Glutamatergic neuron (in vitro differentiated cells): ENCODE data around the gene ARHGAP10. TPM values are rescaled to one million over a fixed set of nuclear protein-coding genes. Genes with fewer than 3 reads are reported as not detected.
"Not testable (repeated sequence)": the region's sequence is repeated elsewhere in the genome, so short reads cannot be mapped to it uniquely, and the experiment has no call there.

ENCODE experiments used
- DNase-seq: peaks from one replicate; pipeline ENCODE4 v3.0.0; 2022
- H3K27ac Mint-ChIP-seq: one replicate; pipeline ENCODE4 v1.8.0; 2020; ENCODE audit warnings: mild to moderate bottlenecking, mixed read lengths, inconsistent platforms; ENCODE audit not compliant: unreplicated experiment
- H3K27me3 Mint-ChIP-seq: one replicate; pipeline ENCODE4 v1.8.0; 2020; ENCODE audit warnings: mild to moderate bottlenecking, moderate library complexity, mixed read lengths, inconsistent platforms; ENCODE audit not compliant: unreplicated experiment
- H3K36me3 Mint-ChIP-seq: one replicate; pipeline ENCODE4 v1.8.0; 2020; ENCODE audit warnings: mild to moderate bottlenecking, mixed read lengths, inconsistent platforms; ENCODE audit not compliant: unreplicated experiment
- H3K4me1 Mint-ChIP-seq: one replicate; pipeline ENCODE4 v1.8.0; 2020; ENCODE audit warnings: mild to moderate bottlenecking, low read depth, mixed read lengths, inconsistent platforms; ENCODE audit not compliant: unreplicated experiment
- H3K4me3 Mint-ChIP-seq: one replicate; pipeline ENCODE4 v1.8.0; 2020; ENCODE audit warnings: mild to moderate bottlenecking, mixed read lengths, inconsistent platforms; ENCODE audit not compliant: unreplicated experiment
- H3K9me3 Mint-ChIP-seq: one replicate; pipeline ENCODE4 v1.8.0; 2020; ENCODE audit warnings: mild to moderate bottlenecking, moderate library complexity, mixed read lengths, inconsistent platforms; ENCODE audit not compliant: unreplicated experiment
- total RNA-seq: library from RNA; stranded (reverse); fragmentation: NEBNext Ultra II Directional; extraction: Animal tissue kit (Norgen Biotek cat#: 25700); gene quantifications from one replicate; pipeline ENCODE4 v1.2.1, GENCODE V29; 2021; ENCODE audit not compliant: unreplicated experiment
- TF ChIP-seq, protein P1 (sequence below): fragments of 200-600 bp; sonication (generic); IDR thresholded peaks from one replicate; pipeline ENCODE4 v1.5.0; 2021; ENCODE audit not compliant: partially characterized antibody, unreplicated experiment

The ARHGAP10 gene
- total RNA-seq, 1 donor from 2014 or later, result 19.7 TPM

DNA sequence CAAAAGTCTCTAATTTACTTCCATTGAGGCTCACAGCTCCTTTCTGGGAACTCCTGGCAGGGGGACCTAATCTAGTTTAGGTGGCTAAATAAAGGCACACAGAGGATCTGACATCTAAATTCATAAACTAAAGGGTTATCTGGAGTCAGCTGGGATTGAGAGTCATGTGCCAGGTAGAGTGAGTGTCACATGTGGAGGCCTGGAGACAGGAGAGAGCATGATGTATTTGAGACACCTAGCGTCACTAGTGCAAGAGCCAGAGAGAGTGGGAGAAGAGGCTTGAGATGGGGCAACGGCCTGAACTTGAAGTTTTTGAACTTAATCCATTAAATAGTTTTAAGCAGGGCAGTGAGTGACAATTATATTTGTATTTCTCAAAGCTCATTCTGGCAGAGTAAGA is 152.6 kb downstream of the ARHGAP10 start:
- Mint-ChIP-seq H3K4me3 (no peak overlapping the region), H3K9me3 (peaks cover 5% of the 10 kb centered on the region), H3K27ac (no peak overlapping the region), H3K36me3 (peaks cover 23% of the 10 kb centered on the region), H3K27me3 (no peaks in the 10 kb centered on the region), H3K4me1 (no peaks in the 10 kb centered on the region)
- TF ChIP-seq, protein P1, sequence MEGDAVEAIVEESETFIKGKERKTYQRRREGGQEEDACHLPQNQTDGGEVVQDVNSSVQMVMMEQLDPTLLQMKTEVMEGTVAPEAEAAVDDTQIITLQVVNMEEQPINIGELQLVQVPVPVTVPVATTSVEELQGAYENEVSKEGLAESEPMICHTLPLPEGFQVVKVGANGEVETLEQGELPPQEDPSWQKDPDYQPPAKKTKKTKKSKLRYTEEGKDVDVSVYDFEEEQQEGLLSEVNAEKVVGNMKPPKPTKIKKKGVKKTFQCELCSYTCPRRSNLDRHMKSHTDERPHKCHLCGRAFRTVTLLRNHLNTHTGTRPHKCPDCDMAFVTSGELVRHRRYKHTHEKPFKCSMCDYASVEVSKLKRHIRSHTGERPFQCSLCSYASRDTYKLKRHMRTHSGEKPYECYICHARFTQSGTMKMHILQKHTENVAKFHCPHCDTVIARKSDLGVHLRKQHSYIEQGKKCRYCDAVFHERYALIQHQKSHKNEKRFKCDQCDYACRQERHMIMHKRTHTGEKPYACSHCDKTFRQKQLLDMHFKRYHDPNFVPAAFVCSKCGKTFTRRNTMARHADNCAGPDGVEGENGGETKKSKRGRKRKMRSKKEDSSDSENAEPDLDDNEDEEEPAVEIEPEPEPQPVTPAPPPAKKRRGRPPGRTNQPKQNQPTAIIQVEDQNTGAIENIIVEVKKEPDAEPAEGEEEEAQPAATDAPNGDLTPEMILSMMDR, result no peak
- DNase-seq, result no peak

DNA sequence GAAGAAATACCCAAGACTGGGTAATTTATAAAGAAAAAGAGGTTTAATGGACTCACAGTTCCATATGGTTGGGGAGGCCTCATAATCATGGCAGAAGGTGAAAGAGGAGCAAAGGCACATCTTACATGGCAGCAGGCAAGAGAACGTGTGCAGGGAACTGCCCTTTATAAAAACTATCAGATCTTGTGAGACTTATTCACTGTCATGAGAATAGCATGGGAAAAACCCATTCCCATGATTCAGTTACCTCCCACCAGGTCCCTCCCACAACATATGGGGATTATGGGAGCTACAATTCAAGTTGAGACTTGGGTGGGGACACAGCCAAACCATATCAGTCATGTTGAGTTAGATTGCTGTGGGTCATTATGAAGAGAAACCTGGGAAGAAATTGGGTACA is 153.3 kb downstream of the ARHGAP10 start:
- H3K27ac Mint-ChIP-seq, H3K4me3 Mint-ChIP-seq, H3K4me1 Mint-ChIP-seq, H3K27me3 Mint-ChIP-seq, DNase-seq, H3K9me3 Mint-ChIP-seq: not testable (repeated sequence)
- H3K36me3 Mint-ChIP-seq, result peaks cover 23% of the 10 kb centered on the region

GRCh38 chr4:147891476-147892115 is 159.7 kb downstream of the ARHGAP10 start:
- H3K9me3 Mint-ChIP-seq, result peaks cover 2% of the 10 kb centered on the region
- H3K4me1 Mint-ChIP-seq, result peaks cover 3% of the 10 kb centered on the region
- H3K36me3 Mint-ChIP-seq, result peaks cover 5% of the 10 kb centered on the region
- H3K4me3 Mint-ChIP-seq, result no peak overlapping the region
- peaks cover 2% of the 10 kb centered on the region for H3K27me3 Mint-ChIP-seq
- no peak for DNase-seq
- TF ChIP-seq, protein P1, result no peak
- H3K27ac Mint-ChIP-seq, result no peak overlapping the region

GRCh38 chr4:147899512-147899911 is 167.6 kb downstream of the ARHGAP10 start:
- TF ChIP-seq, protein P1, result no peak
- H3K9me3 Mint-ChIP-seq, result peaks cover 2% of the 10 kb centered on the region
- no peak overlapping the region for H3K27ac Mint-ChIP-seq
- DNase-seq, result no peak
- no peak overlapping the region for H3K4me3 Mint-ChIP-seq
- H3K4me1 Mint-ChIP-seq, result peaks cover 6% of the 10 kb centered on the region
- H3K36me3 Mint-ChIP-seq, result peaks cover 8% of the 10 kb centered on the region
- no peaks in the 10 kb centered on the region for H3K27me3 Mint-ChIP-seq

- Mint-ChIP-seq H3K27me3 (no peaks in the 10 kb centered on the region), H3K27ac (no peak overlapping the region), H3K4me1 (peaks cover 6% of the 10 kb centered on the region), H3K9me3 (peaks cover 2% of the 10 kb centered on the region), H3K36me3 (peaks cover 8% of the 10 kb centered on the region), H3K4me3 (no peak overlapping the region)
- DNase-seq, result no peak
- TF ChIP-seq, protein P1, result no peak
Measured at GRCh38 chr4:147901388-147901787, 169.5 kb downstream of the ARHGAP10 start.

DNA sequence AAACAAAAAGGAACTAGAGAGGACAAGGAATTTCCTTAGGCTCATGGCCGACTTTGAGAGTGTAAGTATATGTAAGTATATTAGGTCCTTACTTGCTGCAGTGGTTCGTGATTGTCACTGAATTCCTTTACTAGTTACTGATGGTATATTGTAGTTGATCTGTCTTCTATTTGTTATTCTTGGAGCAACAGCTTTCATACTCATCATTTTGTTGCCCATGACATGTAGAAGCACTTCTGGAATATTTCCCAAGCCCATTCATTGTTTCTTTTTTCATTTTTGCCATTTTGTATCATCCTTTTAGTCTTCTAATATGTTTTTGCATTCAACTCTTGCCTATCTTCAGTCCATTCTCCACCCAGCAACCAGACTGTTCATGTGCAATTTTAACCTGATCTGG is 170.0 kb downstream of the ARHGAP10 start:
- H3K27ac Mint-ChIP-seq, result no peak overlapping the region
- peaks cover 8% of the 10 kb centered on the region for H3K36me3 Mint-ChIP-seq

More for the DNA sequence above, 170.0 kb downstream of the ARHGAP10 start:
- DNase-seq, result no peak
- Mint-ChIP-seq H3K4me1 (peaks cover 6% of the 10 kb centered on the region), H3K27me3 (no peaks in the 10 kb centered on the region), H3K9me3 (peaks cover 2% of the 10 kb centered on the region), H3K4me3 (no peak overlapping the region)
- TF ChIP-seq, protein P1, result no peak
